ENCODE measurements around the gene ASB16. TPM values are rescaled to one million over a fixed set of nuclear protein-coding genes. Genes with fewer than 3 reads are reported as not detected.
A peak's percentile ranks its signal among the peaks of the same experiment; 100 is the strongest.

ASB16 gene
- polyA plus RNA-seq, 1 of the 3 experiments (the other 2 are of a cell fraction): not detected

- TF ChIP-seq POLR2AphosphoS5 (IDR thresholded peaks at IDR 0.05; ENCODE audit: low read depth, low read length) (peak; percentile 92), TCF12 (IDR thresholded peaks at IDR 0.05) (no peak), ELF1 (IDR thresholded peaks at IDR 0.05) (peak; percentile 93), GATA2 (CRISPR knock-in tag; IDR thresholded peaks at IDR 0.05) (no peak), RAD21 (IDR thresholded peaks at IDR 0.05; ENCODE audit: low read length) (peak; percentile 11; the same call in 1 of the 2 replicates), RFX5 (IDR thresholded peaks at IDR 0.05; ENCODE audit: low read length) (peak; percentile 51; the same call in 1 of the 2 replicates), TAF1 (IDR thresholded peaks at IDR 0.05; ENCODE audit: borderline replicate concordance, low read depth, low read length) (peak; percentile 76), JUND (IDR thresholded peaks at IDR 0.05) (no peak), RCOR1 (IDR thresholded peaks at IDR 0.05; ENCODE audit: low read length) (no peak; the same call in 1 of the 2 replicates)
- TF ChIP-seq, protein P1, sequence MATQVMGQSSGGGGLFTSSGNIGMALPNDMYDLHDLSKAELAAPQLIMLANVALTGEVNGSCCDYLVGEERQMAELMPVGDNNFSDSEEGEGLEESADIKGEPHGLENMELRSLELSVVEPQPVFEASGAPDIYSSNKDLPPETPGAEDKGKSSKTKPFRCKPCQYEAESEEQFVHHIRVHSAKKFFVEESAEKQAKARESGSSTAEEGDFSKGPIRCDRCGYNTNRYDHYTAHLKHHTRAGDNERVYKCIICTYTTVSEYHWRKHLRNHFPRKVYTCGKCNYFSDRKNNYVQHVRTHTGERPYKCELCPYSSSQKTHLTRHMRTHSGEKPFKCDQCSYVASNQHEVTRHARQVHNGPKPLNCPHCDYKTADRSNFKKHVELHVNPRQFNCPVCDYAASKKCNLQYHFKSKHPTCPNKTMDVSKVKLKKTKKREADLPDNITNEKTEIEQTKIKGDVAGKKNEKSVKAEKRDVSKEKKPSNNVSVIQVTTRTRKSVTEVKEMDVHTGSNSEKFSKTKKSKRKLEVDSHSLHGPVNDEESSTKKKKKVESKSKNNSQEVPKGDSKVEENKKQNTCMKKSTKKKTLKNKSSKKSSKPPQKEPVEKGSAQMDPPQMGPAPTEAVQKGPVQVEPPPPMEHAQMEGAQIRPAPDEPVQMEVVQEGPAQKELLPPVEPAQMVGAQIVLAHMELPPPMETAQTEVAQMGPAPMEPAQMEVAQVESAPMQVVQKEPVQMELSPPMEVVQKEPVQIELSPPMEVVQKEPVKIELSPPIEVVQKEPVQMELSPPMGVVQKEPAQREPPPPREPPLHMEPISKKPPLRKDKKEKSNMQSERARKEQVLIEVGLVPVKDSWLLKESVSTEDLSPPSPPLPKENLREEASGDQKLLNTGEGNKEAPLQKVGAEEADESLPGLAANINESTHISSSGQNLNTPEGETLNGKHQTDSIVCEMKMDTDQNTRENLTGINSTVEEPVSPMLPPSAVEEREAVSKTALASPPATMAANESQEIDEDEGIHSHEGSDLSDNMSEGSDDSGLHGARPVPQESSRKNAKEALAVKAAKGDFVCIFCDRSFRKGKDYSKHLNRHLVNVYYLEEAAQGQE (IDR thresholded peaks at IDR 0.05; ENCODE audit: low read depth, low read length): no peak
These were observed 16.0 kb downstream of the ASB16 start, which contains the start of gene TMUB2 (continued) for GRCh38 chr17:44186307-44187130.

DNA sequence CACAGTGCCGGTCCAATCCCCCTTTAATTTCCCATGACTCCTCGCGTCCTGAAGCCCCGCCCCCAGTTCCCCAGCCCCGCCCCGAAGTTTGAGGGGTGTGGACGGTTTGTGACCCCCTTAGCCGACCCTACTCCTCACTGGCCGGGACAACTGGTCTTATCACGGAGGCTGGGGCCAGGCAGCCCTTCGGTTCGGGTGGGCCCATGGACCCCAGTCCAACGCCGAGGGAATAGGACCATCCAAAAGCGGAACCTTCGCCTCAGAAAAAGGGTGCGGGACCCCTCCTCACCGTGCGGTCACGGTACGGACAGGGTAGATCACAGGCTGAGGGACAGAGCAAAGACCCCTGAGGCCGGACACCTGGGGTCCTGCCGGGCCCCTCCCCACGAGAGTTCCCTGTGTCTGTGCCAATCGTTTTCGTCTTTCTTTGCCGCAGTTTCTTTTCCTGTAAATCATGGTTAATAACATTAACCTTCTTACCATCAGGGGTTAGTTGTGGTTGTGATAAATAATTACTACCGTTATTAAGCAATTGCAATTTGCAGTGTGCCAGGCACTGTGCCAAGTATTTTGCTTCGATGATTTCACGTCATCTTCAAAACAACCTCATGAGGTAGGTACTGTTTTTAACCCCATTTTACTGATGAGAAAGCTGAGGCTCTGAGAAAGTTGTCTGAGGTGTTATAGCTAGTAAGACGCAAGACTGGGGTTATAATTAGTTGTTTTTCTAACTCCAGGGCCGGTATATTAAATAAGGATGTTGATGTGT lies 16.8 kb downstream of the ASB16 start:
- H3K4me1 ChIP-seq (ENCODE audit: control insufficient read depth in 1 of 2, insufficient read depth in 2 of 2, low read depth in 1 of 2, low read length in 1 of 2): peaks cover 8 to 16% of the 10 kb centered on the region in 2 experiments; a peak in 2 of 4 replicates
- WGBS (ENCODE audit: low lambda C conversion rate): 1% methylated on average over 30 of the region's 32 CpGs
- POLR2A ChIA-PET: interaction anchor here (0.5 to 1.3 kb wide), 9 partner anchors 12 to 502 kb away, joined by 3 to 7 read pairs (median 3); partner anchors contain the start of genes ASB16, CCDC43, HDAC5 and LSM12

More for the DNA sequence above, 16.8 kb downstream of the ASB16 start:
- peak; percentile 88 for DNase-seq
- CTCF ChIA-PET: interaction anchor here (0.7 to 4.1 kb wide), 11 partner anchors 8 to 213 kb away, joined by 3 to 31 read pairs (median 4); partner anchors contain the start of genes ASB16 and GRN
- no peak for TF ChIP-seq GATA2 (CRISPR knock-in tag; IDR thresholded peaks at IDR 0.05)
- TF ChIP-seq MXI1 (IDR thresholded peaks at IDR 0.05; ENCODE audit: low read depth, low read length): no peak
- peak; percentile 39; the same call in 1 of the 2 replicates for TF ChIP-seq POLR2AphosphoS5 (IDR thresholded peaks at IDR 0.05; ENCODE audit: low read depth, low read length)
- peak overlapping the region; percentile 93 for H3K9ac ChIP-seq
- H3K4me2 ChIP-seq: peak overlapping the region; percentile 83
- peaks cover 5% of the 10 kb centered on the region; the same call in 1 of the 2 replicates for H4K20me1 ChIP-seq (ENCODE audit: insufficient read depth)
- H3K79me2 ChIP-seq (ENCODE audit: insufficient read depth): peaks cover 66% of the 10 kb centered on the region
- H3K36me3 ChIP-seq (replicated peaks in 1 of 2; ENCODE audit: control insufficient read depth in 1 of 2, insufficient read depth in 2 of 2, low read length in 1 of 2): peaks cover 11 to 19% of the 10 kb centered on the region in 2 experiments
- H3F3A ChIP-seq (replicated peaks; ENCODE audit: insufficient read depth): peaks cover 26% of the 10 kb centered on the region
- peak overlapping the region; percentile 80 to 88 for H3K4me3 ChIP-seq (ENCODE audit: low read depth in 2 of 2, low read length in 1 of 2)
- no peaks in the 10 kb centered on the region for H3K9me2 ChIP-seq
- H3K9me3 ChIP-seq: no peaks in the 10 kb centered on the region
- H3K27ac ChIP-seq (ENCODE audit: low read depth in 2 of 2, low read length in 1 of 2): peak overlapping the region; percentile 86 to 96
- H3K27me3 ChIP-seq (ENCODE audit: insufficient read depth): no peaks in the 10 kb centered on the region
- peak overlapping the region; percentile 79 for H2AFZ ChIP-seq (ENCODE audit: low read depth)

Data from SK-N-SH (cell line).